K562 (cell line): ENCODE results near the gene IFIT5. TPM values are rescaled to one million over a fixed set of nuclear protein-coding genes. Genes with fewer than 3 reads are reported as not detected.

ENCODE experiments used
- ATAC-seq: fragments of 200-7000 bp; cut with Tn5 transposase; 3 replicates; pipeline ENCODE4 v1.9.1; 2020; ENCODE audit warnings: moderate library complexity
- BruUV-seq: library from RNA; stranded (reverse); fragments of 400-500 nt; replicated peaks from 2 replicates; lab custom pipeline; 2021; lab: Mats Ljungman, UMichigan
- CTCF ChIA-PET: fragments of 300-600 bp; formaldehyde crosslinking; extraction: SDS; loops from one replicate; lab custom pipeline; 2021; ENCODE audit warnings: low intra/inter-chr PET ratio; lab: Yijun Ruan, JAX
- POLR2A ChIA-PET: fragments of 300-600, 350-650 bp; sonication (Branson Sonifier 250); formaldehyde crosslinking; extraction: SDS; loops from one replicate; lab custom pipeline; 2021; ENCODE audit warnings: antibody characterized with exemption, inconsistent platforms; lab: Yijun Ruan, JAX
- DNase-seq, 4 experiments: peaks; one replicate each; pipeline versions ENCODE4 v3.0.0 to v3.0.0-alpha.2; 2011 to 2018; ENCODE audit warnings: low spot score in 3 of 4, mixed read lengths in 3 of 4; ENCODE audit errors: extremely low read depth in 1 of 4
- FAIRE-seq: peaks from 2 replicates; lab custom pipeline; 2011; peaks lifted over from hg19 to GRCh38; lab: Jason Lieb, UNC
- H2AFZ ChIP-seq: 2 replicates; pipeline ENCODE4 v1.6.0; 2011; ENCODE audit warnings: low read depth, low read length, control low read depth, inconsistent platforms
- H3K27ac ChIP-seq: fragments of 200-600 bp; 3 replicates; pipeline ENCODE4 v1.8.0; 2011; ENCODE audit warnings: low read depth, mild to moderate bottlenecking, control low read depth, inconsistent platforms, low read length, moderate library complexity, mixed read lengths; ENCODE audit errors: extremely low read depth
- H3K27me3 ChIP-seq, 2 experiments: fragments of 300-600 bp in 1 of 2; 2 replicates in 1 of 2; 3 replicates in 1 of 2; pipeline versions ENCODE4 v1.6.0 to v1.8.0; 2011; ENCODE audit warnings: inconsistent platforms in 2 of 2, low read length in 2 of 2, mild to moderate bottlenecking in 1 of 2, mixed read lengths in 1 of 2, moderate library complexity in 1 of 2; ENCODE audit not compliant: control insufficient read depth in 2 of 2, insufficient read depth in 2 of 2
- H3K36me3 ChIP-seq: fragments of 300-600 bp; 3 replicates; pipeline ENCODE4 v1.8.0; 2011; ENCODE audit warnings: mild to moderate bottlenecking, low read length, inconsistent platforms; ENCODE audit not compliant: control insufficient read depth, insufficient read depth
- H3K4me1 ChIP-seq, 2 experiments: fragments of 200-600 bp in 1 of 2; replicated peaks in 1 of 2; 2 replicates in 1 of 2; 3 replicates in 1 of 2; pipeline versions ENCODE4 v1.5.1 to v1.8.0; 2011; ENCODE audit warnings: inconsistent platforms in 2 of 2, low read length in 2 of 2, mild to moderate bottlenecking in 1 of 2, mixed read lengths in 1 of 2, moderate library complexity in 1 of 2; ENCODE audit not compliant: control insufficient read depth in 2 of 2, insufficient read depth in 2 of 2
- H3K4me2 ChIP-seq: 2 replicates; pipeline ENCODE4 v1.6.1; 2011; ENCODE audit warnings: low read length, control low read depth, inconsistent platforms, mixed read lengths; ENCODE audit not compliant: insufficient read depth
- H3K4me3 ChIP-seq: fragments of 200-600 bp; sonication (generic), shearing (Covaris generic); 2 replicates; pipeline ENCODE4 v1.5.1; 2016; ENCODE audit warnings: control low read depth, inconsistent platforms
- H3K79me2 ChIP-seq: fragments of 200-600 bp; 3 replicates; pipeline ENCODE4 v1.8.0; 2011; ENCODE audit warnings: low read length, inconsistent platforms; ENCODE audit not compliant: control insufficient read depth, insufficient read depth
- H3K9ac ChIP-seq, 2 experiments: 2 replicates each; pipeline versions ENCODE4 v1.6.0 to v1.6.1; 2011; ENCODE audit warnings: low read depth in 2 of 2, low read length in 2 of 2, control low read depth in 1 of 2, inconsistent platforms in 1 of 2, mild to moderate bottlenecking in 1 of 2, mixed read lengths in 1 of 2; ENCODE audit not compliant: insufficient read depth in 1 of 2
- H3K9me1 ChIP-seq: one replicate; pipeline ENCODE4 v1.6.0; 2011; ENCODE audit warnings: inconsistent platforms, mild to moderate bottlenecking, low read length, moderate library complexity; ENCODE audit not compliant: control insufficient read depth, insufficient read depth
- H3K9me3 ChIP-seq: replicated peaks from 2 replicates; pipeline ENCODE4 v1.5.1; 2011; ENCODE audit warnings: low read depth, low read length, inconsistent platforms; ENCODE audit not compliant: control insufficient read depth, insufficient read depth
- H4K20me1 ChIP-seq: replicated peaks from 2 replicates; pipeline ENCODE4 v1.6.1; 2011; ENCODE audit warnings: low read length, inconsistent platforms, mixed read lengths; ENCODE audit not compliant: control insufficient read depth, insufficient read depth
- BRF1 ChIP-seq: IDR thresholded peaks from 3 replicates; pipeline ENCODE4 v1.6.1; 2011; ENCODE audit warnings: borderline replicate concordance, mild to moderate bottlenecking; ENCODE audit not compliant: insufficient read length; ENCODE audit errors: extremely low read depth
- CC2D1A ChIP-seq: fragments of 450-650 bp; IDR thresholded peaks from 2 replicates; pipeline ENCODE4 v1.6.1; 2017; ENCODE audit warnings: mild to moderate bottlenecking
- EGR1 ChIP-seq: fragments of 450-650 bp; conservative IDR thresholded peaks from 2 replicates; pipeline ENCODE4 v1.6.1; 2017; ENCODE audit warnings: mild to moderate bottlenecking
- HMG20B ChIP-seq: fragments of 250-450 bp; sonication (Bioruptor Pico); IDR thresholded peaks from 2 replicates; pipeline ENCODE4 v1.5.0; 2021; ENCODE audit warnings: mild to moderate bottlenecking
- HSF4 ChIP-seq: fragments of 250-450 bp; sonication (Bioruptor Pico); IDR thresholded peaks from 2 replicates; pipeline ENCODE4 v2.1.2; 2022; ENCODE audit warnings: mild to moderate bottlenecking, moderate library complexity, borderline replicate concordance
- MEIS2 ChIP-seq: fragments of 450-650 bp; IDR thresholded peaks from 2 replicates; pipeline ENCODE4 v1.6.1; 2014; ENCODE audit warnings: mild to moderate bottlenecking; ENCODE audit not compliant: partially characterized antibody
- MIER1 ChIP-seq: fragments of 450-650 bp; IDR thresholded peaks from 2 replicates; pipeline ENCODE4 v1.6.1; 2016; ENCODE audit warnings: antibody characterized with exemption, mild to moderate bottlenecking, low read depth
- NFE2L1 ChIP-seq: fragments of 450-650 bp; IDR thresholded peaks from 2 replicates; pipeline ENCODE4 v1.6.1; 2016; ENCODE audit warnings: missing genetic modification characterization, low read depth, mild to moderate bottlenecking, missing compliant biosample characterization, moderate library complexity, borderline replicate concordance
- POLR3A ChIP-seq: IDR thresholded peaks from 2 replicates; pipeline ENCODE4 v1.6.1; 2011; ENCODE audit warnings: borderline replicate concordance, mild to moderate bottlenecking, moderate library complexity; ENCODE audit not compliant: insufficient read length, insufficient read depth; ENCODE audit errors: extremely low read depth
- POLR3G ChIP-seq: IDR thresholded peaks from 2 replicates; pipeline ENCODE4 v1.6.1; 2011; ENCODE audit not compliant: insufficient read length, insufficient replicate concordance; ENCODE audit errors: extremely low read depth
- PPARD ChIP-seq: fragments of 250-450 bp; sonication (Bioruptor Pico); IDR thresholded peaks from 2 replicates; pipeline ENCODE4 v1.8.0; 2022; ENCODE audit warnings: inconsistent platforms, mild to moderate bottlenecking, moderate library complexity
- PREB ChIP-seq: sonication (generic); formaldehyde crosslinking; IDR thresholded peaks from 2 replicates; pipeline ENCODE4 v1.8.1; 2023; ENCODE audit warnings: mild to moderate bottlenecking, missing genetic modification reagents
- TAL1 ChIP-seq: fragments of 450-650 bp; IDR thresholded peaks from 2 replicates; pipeline ENCODE4 v1.6.1; 2016; ENCODE audit warnings: mild to moderate bottlenecking
- TCF7 ChIP-seq: sonication (generic); IDR thresholded peaks from 2 replicates; pipeline ENCODE4 v1.6.1; 2016; ENCODE audit warnings: antibody characterized with exemption, borderline replicate concordance
- TGIF2 ChIP-seq: sonication (generic); formaldehyde crosslinking; IDR thresholded peaks from 2 replicates; pipeline ENCODE4 v1.8.1; 2022; ENCODE audit warnings: mild to moderate bottlenecking, missing genetic modification reagents, moderate library complexity
- WGBS: fragments of 100-300 bp; shearing (Covaris generic); methylation state at CpG from one replicate; pipeline ENCODE4 v1.1.6; 2016; ENCODE audit warnings: low coverage, mixed read lengths; ENCODE audit not compliant: insufficient coverage; ENCODE audit errors: missing lambda C conversion rate; 5-methylcytosine and 5-hydroxymethylcytosine counted together
- in situ Hi-C: fragments of 300-500 bp; cut with MboI; formaldehyde crosslinking; loops from 4 replicates; pipeline ENCODE4 v1.15.0; 2018; ENCODE audit warnings: inconsistent platforms, mixed read lengths
- intact Hi-C: fragments of 100-400 bp; cut with micrococcal nuclease; formaldehyde crosslinking; loops from 2 replicates; pipeline ENCODE4 v1.14.2; 2022
- polyA plus RNA-seq, 8 experiments: library from polyadenylated mRNA; depleted of rRNA in 4 of 8; stranded (reverse) in 5 of 8; unstranded in 3 of 8; fragments of >200 nt; fragmentation: Nextera tagmentation in 2 of 8; fragmentation: Illumina TruSeq in 1 of 8; extraction: Ambion mirVana in 2 of 8; extraction: Trizol in 1 of 8; gene quantifications; 2 replicates each; pipeline versions ENCODE4 v1.2.1 to v1.2.3, GENCODE V29; 2011 to 2014; ENCODE audit warnings: inconsistent platforms in 1 of 8, missing spikeins in 1 of 8
- total RNA-seq, 7 experiments: library from RNA; depleted of rRNA in 6 of 7; stranded (reverse); fragments of >200 nt in 6 of 7; fragmentation: Illumina TruSeq in 2 of 7; extraction: Trizol in 2 of 7; gene quantifications; 2 replicates each; pipeline versions ENCODE4 v1.2.1 to v1.2.3, GENCODE V29; 2011 to 2021; ENCODE audit warnings: low replicate concordance in 1 of 7
- TF ChIP-seq, protein P1 (sequence below): fragments of 250-450 bp; sonication (Bioruptor Pico); IDR thresholded peaks from 2 replicates; pipeline ENCODE4 v1.5.0; 2021

The IFIT5 gene
- total and polyA plus RNA-seq, 9 of the 15 experiments (the other 6 are each of a cell fraction or from before 2014, with no cell fraction given) = 0.04 to 0.11 (median 0.06) TPM; not detected in 5

- no peaks in the 10 kb centered on the region for H3K27me3 ChIP-seq
- CTCF ChIA-PET = no interaction called here
- in situ Hi-C loops (no loop called here), intact Hi-C loops (no loop called here)
- no peaks in the 10 kb centered on the region for H3K36me3 ChIP-seq
- ATAC-seq (no peak), DNase-seq (no peak), FAIRE-seq (no peak)
- 46% methylated on average over 4 of the region's 4 CpGs for WGBS
- no peak for TF ChIP-seq POLR3A
- TF ChIP-seq TGIF2 (CRISPR knock-in tag) = no peak
- TF ChIP-seq PREB (CRISPR knock-in tag) = no peak
- TF ChIP-seq NFE2L1 (tag) = no peak
- no peak for TF ChIP-seq CC2D1A
- TF ChIP-seq BRF1 = no peak
- no peak for TF ChIP-seq HSF4 (CRISPR knock-in tag)
- TF ChIP-seq POLR3G = no peak
- TF ChIP-seq PPARD (CRISPR knock-in tag) = no peak
- no peak for TF ChIP-seq EGR1
- TF ChIP-seq HMG20B = no peak
- no peak for TF ChIP-seq MEIS2
- no peak for TF ChIP-seq TAL1
- TF ChIP-seq TCF7 = no peak
- TF ChIP-seq, protein P1, sequence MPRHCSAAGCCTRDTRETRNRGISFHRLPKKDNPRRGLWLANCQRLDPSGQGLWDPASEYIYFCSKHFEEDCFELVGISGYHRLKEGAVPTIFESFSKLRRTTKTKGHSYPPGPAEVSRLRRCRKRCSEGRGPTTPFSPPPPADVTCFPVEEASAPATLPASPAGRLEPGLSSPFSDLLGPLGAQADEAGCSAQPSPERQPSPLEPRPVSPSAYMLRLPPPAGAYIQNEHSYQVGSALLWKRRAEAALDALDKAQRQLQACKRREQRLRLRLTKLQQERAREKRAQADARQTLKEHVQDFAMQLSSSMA (CRISPR knock-in tag) = no peak
- TF ChIP-seq MIER1 = no peak
- H2AFZ ChIP-seq = no peak overlapping the region
- H3K4me3 ChIP-seq = no peak overlapping the region
- no peak overlapping the region for H3K4me2 ChIP-seq
- POLR2A ChIA-PET = no interaction called here
- no peaks in the 10 kb centered on the region for H3K79me2 ChIP-seq
- no peak overlapping the region for H3K27ac ChIP-seq
- H3K9ac ChIP-seq = no peak overlapping the region
- no peaks in the 10 kb centered on the region for H3K9me1 ChIP-seq
- H4K20me1 ChIP-seq = no peaks in the 10 kb centered on the region
- H3K9me3 ChIP-seq = no peaks in the 10 kb centered on the region
- peaks cover 0 to 24% of the 10 kb centered on the region in 2 experiments; a peak in 3 of 5 replicates for H3K4me1 ChIP-seq
- BruUV-seq = no TSS peak
Measured at GRCh38 chr10:89367529-89367928, 46.8 kb upstream of the IFIT5 start.
